ENCODE data around the gene NAV2.

NAV2 gene

DNA sequence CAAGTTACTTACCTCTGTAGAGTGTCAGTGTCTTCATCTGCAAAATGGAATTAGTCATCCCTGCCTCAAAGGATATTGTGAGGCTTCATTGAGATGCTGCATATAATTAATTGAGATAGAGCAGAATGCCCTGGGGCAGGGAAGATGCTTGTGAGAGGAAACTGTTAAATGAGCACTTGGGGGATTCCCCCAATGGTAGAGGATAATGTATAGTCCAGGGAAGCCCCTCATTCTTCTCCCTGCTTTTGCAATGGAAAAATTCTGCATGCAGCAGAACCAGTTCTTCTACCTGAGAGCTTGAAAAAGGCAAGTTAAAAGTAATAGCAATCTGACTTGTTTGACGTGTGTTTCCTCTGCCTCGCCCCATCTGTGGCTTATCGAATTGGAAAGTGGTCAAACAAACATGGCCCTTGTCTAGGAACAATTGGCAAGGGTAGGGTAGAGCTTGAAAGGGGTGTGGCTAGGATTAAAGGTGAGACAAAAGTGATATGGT lies 90.9 kb downstream of the NAV2 start:
- in situ Hi-C loops (cut with MboI; ENCODE audit: low pct_unique_long_range_greater_than_20kb, low sequenced_read_pairs, unreplicated experiment) = no loop called here
- no peak for DNase-seq (ENCODE audit: low spot score)
- TF ChIP-seq, protein P1, sequence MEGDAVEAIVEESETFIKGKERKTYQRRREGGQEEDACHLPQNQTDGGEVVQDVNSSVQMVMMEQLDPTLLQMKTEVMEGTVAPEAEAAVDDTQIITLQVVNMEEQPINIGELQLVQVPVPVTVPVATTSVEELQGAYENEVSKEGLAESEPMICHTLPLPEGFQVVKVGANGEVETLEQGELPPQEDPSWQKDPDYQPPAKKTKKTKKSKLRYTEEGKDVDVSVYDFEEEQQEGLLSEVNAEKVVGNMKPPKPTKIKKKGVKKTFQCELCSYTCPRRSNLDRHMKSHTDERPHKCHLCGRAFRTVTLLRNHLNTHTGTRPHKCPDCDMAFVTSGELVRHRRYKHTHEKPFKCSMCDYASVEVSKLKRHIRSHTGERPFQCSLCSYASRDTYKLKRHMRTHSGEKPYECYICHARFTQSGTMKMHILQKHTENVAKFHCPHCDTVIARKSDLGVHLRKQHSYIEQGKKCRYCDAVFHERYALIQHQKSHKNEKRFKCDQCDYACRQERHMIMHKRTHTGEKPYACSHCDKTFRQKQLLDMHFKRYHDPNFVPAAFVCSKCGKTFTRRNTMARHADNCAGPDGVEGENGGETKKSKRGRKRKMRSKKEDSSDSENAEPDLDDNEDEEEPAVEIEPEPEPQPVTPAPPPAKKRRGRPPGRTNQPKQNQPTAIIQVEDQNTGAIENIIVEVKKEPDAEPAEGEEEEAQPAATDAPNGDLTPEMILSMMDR (IDR thresholded peaks at IDR 0.05; ENCODE audit: extremely low read depth, insufficient read depth, missing control alignments) = no peak

DNA sequence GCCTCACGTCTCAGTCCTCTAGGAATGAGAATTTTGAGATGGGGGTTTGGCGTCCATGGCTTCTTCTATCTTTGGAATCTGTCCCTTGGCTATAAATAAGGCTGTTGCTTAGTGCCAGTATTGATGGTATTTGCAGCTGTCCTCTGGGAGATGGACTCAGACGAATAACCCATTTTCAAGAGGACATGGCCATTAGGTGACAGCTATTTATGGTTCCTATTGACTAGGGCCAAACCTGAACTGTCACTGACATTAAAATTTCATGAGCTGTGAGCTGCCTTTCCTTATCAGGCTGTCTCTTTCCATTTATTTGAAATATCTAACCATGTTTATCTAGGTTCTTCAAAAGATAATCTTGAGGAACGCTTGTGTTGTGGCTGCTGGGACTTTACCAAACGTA lies 92.7 kb downstream of the NAV2 start:
- in situ Hi-C loops (cut with MboI; ENCODE audit: low pct_unique_long_range_greater_than_20kb, low sequenced_read_pairs, unreplicated experiment) = no loop called here
- DNase-seq (ENCODE audit: low spot score) = no peak
- TF ChIP-seq, protein P1 (IDR thresholded peaks at IDR 0.05; ENCODE audit: extremely low read depth, insufficient read depth, missing control alignments) = no peak

DNA sequence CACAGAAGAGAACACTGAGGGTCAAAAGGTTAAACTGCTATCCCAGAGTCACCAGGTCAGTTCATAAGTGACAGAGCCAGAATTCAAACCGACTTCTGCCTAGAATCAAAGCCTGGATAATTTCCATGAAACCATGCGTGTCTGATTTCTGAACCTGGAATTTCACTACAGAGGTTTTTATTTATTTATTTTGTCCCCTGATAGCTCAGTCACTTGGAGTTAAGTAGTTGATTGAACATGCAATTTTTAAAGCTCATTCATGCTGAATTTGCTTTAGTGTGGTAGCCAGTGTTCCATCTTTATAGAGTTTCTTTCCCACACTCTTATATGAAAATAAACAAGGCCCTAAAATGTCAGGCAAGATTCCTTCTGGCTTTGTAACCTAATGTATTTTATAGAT lies 93.2 kb downstream of the NAV2 start:
- DNase-seq (ENCODE audit: low spot score) = no peak
- TF ChIP-seq, protein P1 (IDR thresholded peaks at IDR 0.05; ENCODE audit: extremely low read depth, insufficient read depth, missing control alignments) = no peak
- in situ Hi-C loops (cut with MboI; ENCODE audit: low pct_unique_long_range_greater_than_20kb, low sequenced_read_pairs, unreplicated experiment) = no loop called here

DNA sequence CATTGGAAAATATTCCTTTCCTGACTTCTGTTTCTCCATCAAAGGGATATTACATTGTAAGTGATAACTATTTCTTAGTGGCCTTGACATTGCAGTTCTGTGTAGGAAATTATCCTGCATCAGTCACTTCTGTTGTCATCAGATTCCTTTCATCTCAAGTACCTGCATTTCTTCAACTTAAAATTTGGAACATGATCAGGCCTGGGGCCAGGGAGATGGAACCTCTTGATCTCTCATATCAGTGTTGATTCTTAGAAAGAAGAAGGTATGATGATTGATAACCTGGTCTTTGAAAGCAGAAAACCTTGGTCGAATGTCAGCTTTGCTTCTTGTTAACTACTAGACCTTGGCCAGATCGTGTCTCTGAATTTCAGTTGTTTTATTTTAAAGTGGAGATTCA lies 93.6 kb downstream of the NAV2 start:
- TF ChIP-seq, protein P1 (IDR thresholded peaks at IDR 0.05; ENCODE audit: extremely low read depth, insufficient read depth, missing control alignments) = no peak
- in situ Hi-C loops (cut with MboI; ENCODE audit: low pct_unique_long_range_greater_than_20kb, low sequenced_read_pairs, unreplicated experiment) = no loop called here

DNA sequence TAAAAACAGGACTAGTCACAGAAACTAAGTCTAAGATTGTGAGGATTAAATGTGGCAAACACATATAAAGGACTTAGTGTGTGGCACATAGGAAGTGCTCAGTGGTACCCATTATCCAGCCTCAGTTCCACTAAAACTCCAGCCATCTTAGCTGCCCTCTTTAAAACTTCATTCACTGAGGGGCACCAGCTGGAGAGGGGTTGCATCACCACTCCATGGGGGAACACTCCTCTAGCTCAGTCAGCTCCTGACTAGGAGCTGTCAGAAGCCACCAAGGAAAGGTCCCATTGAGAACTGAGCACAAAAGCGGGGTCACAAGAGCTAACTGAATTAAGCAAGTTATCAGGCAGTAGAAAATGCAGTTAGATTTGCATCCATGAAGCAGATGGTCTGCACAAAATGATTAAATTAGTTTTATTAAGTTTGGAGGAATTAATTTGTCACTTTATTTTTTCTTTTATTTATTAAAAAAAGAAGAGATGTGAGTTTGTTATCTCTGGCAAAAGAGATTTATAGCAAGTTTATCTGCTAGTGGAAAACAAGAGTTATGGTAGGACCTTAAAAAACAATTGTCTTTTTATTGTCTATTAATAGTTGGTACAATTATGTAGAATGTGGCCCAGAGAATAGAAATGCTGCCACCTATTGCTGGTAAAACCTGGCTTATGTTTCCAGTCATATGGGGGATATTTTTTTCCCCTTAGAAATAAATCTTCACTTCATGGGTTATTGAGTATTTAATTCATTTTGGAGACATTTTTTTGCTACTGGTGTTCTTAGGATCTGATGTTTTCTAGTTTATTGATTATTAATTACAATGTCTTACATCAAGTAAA lies 95.7 kb downstream of the NAV2 start:
- DNase-seq (ENCODE audit: low spot score) = no peak
- TF ChIP-seq, protein P1 (IDR thresholded peaks at IDR 0.05; ENCODE audit: extremely low read depth, insufficient read depth, missing control alignments) = no peak
- in situ Hi-C loops (cut with MboI; ENCODE audit: low pct_unique_long_range_greater_than_20kb, low sequenced_read_pairs, unreplicated experiment) = no loop called here

More for the DNA sequence above, 93.6 kb downstream of the NAV2 start:
- no peak for DNase-seq (ENCODE audit: low spot score)

DNA sequence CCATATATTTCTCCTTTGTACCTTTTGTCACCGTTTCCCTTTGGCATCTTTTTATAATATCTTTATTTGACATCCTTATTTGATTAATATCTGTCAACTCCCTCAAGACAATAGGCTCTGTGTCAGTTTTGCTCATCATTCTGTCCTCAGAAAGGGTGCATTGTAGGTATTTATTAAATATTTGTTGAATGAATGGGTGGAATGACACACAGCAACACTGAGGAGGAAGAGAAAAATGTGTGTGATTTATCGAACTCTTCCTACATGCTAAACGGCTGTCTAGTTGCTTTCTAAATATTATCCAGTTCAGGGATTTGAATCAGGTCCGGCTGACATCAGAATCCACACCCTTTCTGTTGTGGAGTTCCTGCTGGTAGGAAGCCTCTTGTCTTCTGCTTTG lies 98.2 kb downstream of the NAV2 start:
- TF ChIP-seq, protein P1 (IDR thresholded peaks at IDR 0.05; ENCODE audit: extremely low read depth, insufficient read depth, missing control alignments) = no peak
- in situ Hi-C loops (cut with MboI; ENCODE audit: low pct_unique_long_range_greater_than_20kb, low sequenced_read_pairs, unreplicated experiment) = no loop called here
- no peak for DNase-seq (ENCODE audit: low spot score)

Measured in GM13977 (cell line).